Fibroblast of lung (primary cell): ENCODE data around the gene CTBS.

Experiments
- EZH2 ChIP-seq: IDR thresholded peaks from 2 replicates; pipeline ENCODE4 v1.5.1; 2012; ENCODE audit warnings: low read length, control low read depth, mild to moderate bottlenecking; ENCODE audit errors: missing control alignments
- TF ChIP-seq, protein P1 (sequence below), 2 donors: IDR thresholded peaks in 1 of 2; conservative IDR thresholded peaks in 1 of 2; 1 replicate in 1 of 2; 2 replicates in 1 of 2; pipeline ENCODE4 v1.5.1; 2011 to 2012; ENCODE audit warnings: low read length in 2 of 2, control low read depth in 1 of 2, inconsistent platforms in 1 of 2, low read depth in 1 of 2, mild to moderate bottlenecking in 1 of 2

DNA sequence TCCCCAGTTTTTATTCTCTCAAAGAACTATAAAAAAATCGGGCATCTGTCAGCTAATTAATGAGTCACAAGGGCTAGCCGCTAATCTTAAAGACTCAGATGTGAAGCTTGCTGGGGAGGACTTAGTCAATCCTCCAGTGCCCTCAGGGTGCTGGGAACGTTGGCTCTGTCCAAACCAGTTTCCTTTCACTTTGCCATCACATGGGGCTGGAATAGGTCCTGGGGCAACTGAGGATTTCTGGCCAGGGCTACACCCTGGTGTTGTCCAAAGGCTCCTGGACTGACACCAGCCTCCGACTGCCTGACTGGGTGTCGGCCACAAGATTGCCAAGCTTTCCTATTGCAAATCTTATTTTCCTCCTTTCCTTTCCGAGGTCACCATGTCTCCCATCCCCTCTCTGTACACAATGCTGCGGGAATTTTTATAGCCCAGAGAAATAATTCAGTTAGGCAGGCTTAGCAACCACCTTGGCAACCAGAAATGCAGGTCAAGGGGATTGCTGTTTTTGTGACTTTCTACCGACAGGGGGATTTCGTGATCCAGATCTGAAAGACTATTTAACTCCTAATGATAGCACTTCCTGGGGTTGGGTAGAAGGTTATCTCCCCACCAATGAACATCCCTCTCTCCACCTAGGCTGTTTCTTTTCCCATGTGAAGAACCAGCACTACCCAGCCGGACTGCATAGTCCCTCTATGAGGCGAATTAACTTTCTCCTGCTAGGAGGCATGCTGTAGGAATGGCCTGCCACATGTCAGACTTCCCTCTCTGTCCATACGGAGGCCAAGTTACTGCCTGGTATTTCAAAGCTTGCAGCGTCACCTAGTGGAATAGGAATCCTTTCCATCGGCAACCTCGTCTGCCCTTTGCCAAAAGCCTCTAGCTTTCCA lies 29.9 kb upstream of the CTBS start:
- TF ChIP-seq EZH2, result no peak
- TF ChIP-seq, protein P1, sequence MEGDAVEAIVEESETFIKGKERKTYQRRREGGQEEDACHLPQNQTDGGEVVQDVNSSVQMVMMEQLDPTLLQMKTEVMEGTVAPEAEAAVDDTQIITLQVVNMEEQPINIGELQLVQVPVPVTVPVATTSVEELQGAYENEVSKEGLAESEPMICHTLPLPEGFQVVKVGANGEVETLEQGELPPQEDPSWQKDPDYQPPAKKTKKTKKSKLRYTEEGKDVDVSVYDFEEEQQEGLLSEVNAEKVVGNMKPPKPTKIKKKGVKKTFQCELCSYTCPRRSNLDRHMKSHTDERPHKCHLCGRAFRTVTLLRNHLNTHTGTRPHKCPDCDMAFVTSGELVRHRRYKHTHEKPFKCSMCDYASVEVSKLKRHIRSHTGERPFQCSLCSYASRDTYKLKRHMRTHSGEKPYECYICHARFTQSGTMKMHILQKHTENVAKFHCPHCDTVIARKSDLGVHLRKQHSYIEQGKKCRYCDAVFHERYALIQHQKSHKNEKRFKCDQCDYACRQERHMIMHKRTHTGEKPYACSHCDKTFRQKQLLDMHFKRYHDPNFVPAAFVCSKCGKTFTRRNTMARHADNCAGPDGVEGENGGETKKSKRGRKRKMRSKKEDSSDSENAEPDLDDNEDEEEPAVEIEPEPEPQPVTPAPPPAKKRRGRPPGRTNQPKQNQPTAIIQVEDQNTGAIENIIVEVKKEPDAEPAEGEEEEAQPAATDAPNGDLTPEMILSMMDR (conservative IDR thresholded peaks at IDR 0.05 in 1 of 2, IDR thresholded peaks at IDR 0.05 in 1 of 2; ENCODE audit: low read depth in 1 of 2, low read length in 2 of 2), result peak; percentile 33 to 69
